Smooth muscle cell (in vitro differentiated cells): ENCODE results near the gene PRR23E. TPM values are rescaled to one million over a fixed set of nuclear protein-coding genes. Genes with fewer than 3 reads are reported as not detected.

Experiments
- DNase-seq: peaks from one replicate; lab custom pipeline; 2025; ENCODE audit not compliant: unreplicated experiment; lab: John Stamatoyannopoulos, UW
- H2AFZ ChIP-seq: fragments of 200-600 bp; sonication (generic); 2 replicates; pipeline ENCODE4 v1.6.0; 2016; ENCODE audit warnings: antibody characterized with exemption, low read depth, mild to moderate bottlenecking
- H3F3A ChIP-seq: fragments of 200-600 bp; sonication (generic); 2 replicates; pipeline ENCODE4 v1.6.0; 2017; ENCODE audit warnings: antibody characterized with exemption, low read depth
- H3K27ac ChIP-seq: fragments of 200-600 bp; sonication (generic); 2 replicates; pipeline ENCODE4 v1.5.1; 2016; ENCODE audit warnings: low read depth, mild to moderate bottlenecking
- H3K27me3 ChIP-seq: fragments of 200-600 bp; sonication (generic); 2 replicates; pipeline ENCODE4 v1.6.1; 2016; ENCODE audit warnings: low read depth, mild to moderate bottlenecking
- H3K36me3 ChIP-seq: fragments of 200-600 bp; sonication (generic); 2 replicates; pipeline ENCODE4 v1.5.1; 2016; ENCODE audit warnings: low read depth
- H3K4me1 ChIP-seq: fragments of 200-600 bp; sonication (generic); 2 replicates; pipeline ENCODE4 v1.5.1; 2016; ENCODE audit warnings: low read depth
- H3K4me2 ChIP-seq: fragments of 200-600 bp; sonication (generic); 2 replicates; pipeline ENCODE4 v1.6.0; 2016; ENCODE audit warnings: mild to moderate bottlenecking
- H3K4me3 ChIP-seq: fragments of 200-600 bp; sonication (generic); 2 replicates; pipeline ENCODE4 v1.5.1; 2016; ENCODE audit warnings: mild to moderate bottlenecking
- H3K79me2 ChIP-seq: fragments of 200-600 bp; sonication (generic); 2 replicates; pipeline ENCODE4 v1.6.0; 2016; ENCODE audit warnings: low read depth, mild to moderate bottlenecking
- H3K9ac ChIP-seq: fragments of 200-600 bp; sonication (generic); 2 replicates; pipeline ENCODE4 v1.6.0; 2016; ENCODE audit warnings: low read depth
- H3K9me3 ChIP-seq: fragments of 200-600 bp; sonication (generic); replicated peaks from 2 replicates; pipeline ENCODE4 v1.5.1; 2016; ENCODE audit warnings: low read depth
- H4K20me1 ChIP-seq: fragments of 200-600 bp; sonication (generic); 2 replicates; pipeline ENCODE4 v1.6.0; 2016; ENCODE audit warnings: low read depth
- WGBS: methylation state at CpG from one replicate; pipeline ENCODE4 v1.1.7; 2016; ENCODE audit warnings: low lambda C conversion rate; 5-methylcytosine and 5-hydroxymethylcytosine counted together
- polyA plus RNA-seq: library from polyadenylated mRNA; unstranded; fragments of >200 nt; fragmentation: Nextera tagmentation; extraction: Ambion mirVana; gene quantifications from 2 replicates; pipeline ENCODE4 v1.2.1, GENCODE V29; 2016
- total RNA-seq: library from RNA; depleted of rRNA; stranded (reverse); fragments of >200 nt; gene quantifications from 2 replicates; pipeline ENCODE4 v1.2.3, GENCODE V29; 2014
- TF ChIP-seq, protein P1 (sequence below): fragments of 200-600 bp; sonication (generic); IDR thresholded peaks from 2 replicates; pipeline ENCODE4 v1.5.1; 2017; ENCODE audit warnings: borderline replicate concordance, mild to moderate bottlenecking, antibody characterized with exemption; ENCODE audit not compliant: insufficient read depth, poor library complexity, severe bottlenecking

Gene PRR23E
- total and polyA plus RNA-seq, 2 experiments from 2014 or later: not detected

DNA sequence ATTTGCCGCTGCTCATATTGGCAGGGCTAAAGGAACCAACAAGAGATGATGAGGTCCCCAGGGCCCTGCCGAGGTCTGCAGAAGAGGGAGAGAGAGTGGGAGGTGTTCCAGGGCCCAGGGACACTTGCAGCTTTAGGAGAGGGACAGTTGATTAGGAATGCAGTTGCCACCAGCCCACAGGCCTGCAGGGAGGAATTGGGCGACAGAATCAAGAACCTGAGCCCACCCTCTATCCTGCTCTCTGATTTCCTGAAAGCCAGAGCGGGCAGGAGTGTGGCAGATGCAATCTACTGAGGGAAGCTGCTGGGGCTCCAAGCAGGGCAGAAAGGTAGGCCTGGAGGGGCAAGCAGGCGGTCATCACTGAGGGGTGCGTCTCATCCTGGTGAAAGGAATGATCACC lies 12.1 kb upstream of the PRR23E start:
- H3F3A ChIP-seq: no peaks in the 10 kb centered on the region
- DNase-seq: no peak
- no peaks in the 10 kb centered on the region for H4K20me1 ChIP-seq
- H3K27ac ChIP-seq: no peak overlapping the region
- H3K4me1 ChIP-seq: no peaks in the 10 kb centered on the region
- no peak overlapping the region for H2AFZ ChIP-seq
- H3K79me2 ChIP-seq: no peaks in the 10 kb centered on the region
- H3K9ac ChIP-seq: no peak overlapping the region
- 89% methylated on average over 6 of the region's 6 CpGs for WGBS
- TF ChIP-seq, protein P1, sequence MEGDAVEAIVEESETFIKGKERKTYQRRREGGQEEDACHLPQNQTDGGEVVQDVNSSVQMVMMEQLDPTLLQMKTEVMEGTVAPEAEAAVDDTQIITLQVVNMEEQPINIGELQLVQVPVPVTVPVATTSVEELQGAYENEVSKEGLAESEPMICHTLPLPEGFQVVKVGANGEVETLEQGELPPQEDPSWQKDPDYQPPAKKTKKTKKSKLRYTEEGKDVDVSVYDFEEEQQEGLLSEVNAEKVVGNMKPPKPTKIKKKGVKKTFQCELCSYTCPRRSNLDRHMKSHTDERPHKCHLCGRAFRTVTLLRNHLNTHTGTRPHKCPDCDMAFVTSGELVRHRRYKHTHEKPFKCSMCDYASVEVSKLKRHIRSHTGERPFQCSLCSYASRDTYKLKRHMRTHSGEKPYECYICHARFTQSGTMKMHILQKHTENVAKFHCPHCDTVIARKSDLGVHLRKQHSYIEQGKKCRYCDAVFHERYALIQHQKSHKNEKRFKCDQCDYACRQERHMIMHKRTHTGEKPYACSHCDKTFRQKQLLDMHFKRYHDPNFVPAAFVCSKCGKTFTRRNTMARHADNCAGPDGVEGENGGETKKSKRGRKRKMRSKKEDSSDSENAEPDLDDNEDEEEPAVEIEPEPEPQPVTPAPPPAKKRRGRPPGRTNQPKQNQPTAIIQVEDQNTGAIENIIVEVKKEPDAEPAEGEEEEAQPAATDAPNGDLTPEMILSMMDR: no peak
- H3K27me3 ChIP-seq: no peaks in the 10 kb centered on the region
- no peak overlapping the region for H3K4me3 ChIP-seq
- no peaks in the 10 kb centered on the region for H3K9me3 ChIP-seq
- no peak overlapping the region for H3K4me2 ChIP-seq
- no peaks in the 10 kb centered on the region for H3K36me3 ChIP-seq

DNA sequence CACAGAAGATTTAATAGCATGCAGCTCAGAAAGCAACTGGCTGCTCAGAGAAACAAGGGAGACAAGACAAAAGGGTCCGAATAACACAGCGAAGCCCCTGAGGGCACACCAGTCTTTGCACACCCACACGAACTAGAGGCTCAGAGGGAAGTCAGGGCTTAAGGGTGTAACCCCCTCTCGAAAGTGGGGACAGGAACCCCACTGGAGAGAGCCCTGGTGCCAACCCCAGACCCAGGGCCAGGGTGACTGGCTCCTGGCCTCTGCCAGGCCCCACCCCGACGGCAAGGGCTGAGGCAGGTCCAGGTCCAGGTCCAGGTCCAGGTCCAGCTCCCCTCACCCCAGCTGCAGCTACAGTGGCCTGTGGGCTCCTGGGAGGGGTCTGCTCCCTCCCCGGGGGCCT lies 10.5 kb upstream of the PRR23E start:
- H3K4me2 ChIP-seq: no peak overlapping the region
- no peak overlapping the region for H3K27ac ChIP-seq
- H2AFZ ChIP-seq: no peak overlapping the region
- no peaks in the 10 kb centered on the region for H3K79me2 ChIP-seq
- no peaks in the 10 kb centered on the region for H3F3A ChIP-seq
- H3K36me3 ChIP-seq: no peaks in the 10 kb centered on the region
- DNase-seq: no peak
- H3K9ac ChIP-seq: no peak overlapping the region
- no peaks in the 10 kb centered on the region for H3K9me3 ChIP-seq
- no peaks in the 10 kb centered on the region for H3K4me1 ChIP-seq
- no peak overlapping the region for H3K4me3 ChIP-seq
- no peaks in the 10 kb centered on the region for H3K27me3 ChIP-seq
- 84% methylated on average over 7 of the region's 7 CpGs for WGBS
- H4K20me1 ChIP-seq: no peaks in the 10 kb centered on the region
- TF ChIP-seq, protein P1: no peak

- 89% methylated on average over 8 of the region's 8 CpGs for WGBS
- Histone ChIP-seq H3K27me3 (no peaks in the 10 kb centered on the region), H3K36me3 (no peaks in the 10 kb centered on the region), H4K20me1 (no peaks in the 10 kb centered on the region), H3K79me2 (no peaks in the 10 kb centered on the region), H2AFZ (no peak overlapping the region), H3K4me2 (no peak overlapping the region), H3K9ac (no peak overlapping the region), H3F3A (no peaks in the 10 kb centered on the region), H3K9me3 (no peaks in the 10 kb centered on the region), H3K4me3 (no peak overlapping the region), H3K27ac (no peak overlapping the region), H3K4me1 (no peaks in the 10 kb centered on the region)
- TF ChIP-seq, protein P1: no peak
- DNase-seq: no peak
These were observed 9.8 kb upstream of the PRR23E start for GRCh38 chr3:127182848-127183714.
